Measurements from ENCODE around the gene LTO1. TPM values are rescaled to one million over a fixed set of nuclear protein-coding genes. Genes with fewer than 3 reads are reported as not detected.

The LTO1 gene
- total RNA-seq, 2 donors from 2014 or later, result 11.3 to 20.0 TPM

- TF ChIP-seq CTCF (IDR thresholded peaks at IDR 0.05), result no peak
- no peak within 1 kb of the TSS for H3K9ac ChIP-seq (ENCODE audit: low read depth in 2 of 2, low read length in 2 of 2)
- H3K4me1 ChIP-seq, result peaks cover 10% of the 10 kb centered on the region
- no peaks in the 10 kb centered on the region for H3K36me3 ChIP-seq
- H3K4me3 ChIP-seq, result no peak within 1 kb of the TSS
- peaks cover 43% of the 10 kb centered on the region for H3K27me3 ChIP-seq
- no peak within 1 kb of the TSS for H3K27ac ChIP-seq
- intact Hi-C loops (cut with DNase I), result loop anchor here (5.0 kb wide), 1 partner anchor 183 kb away; no protein-coding TSS in a partner anchor
- DNase-seq, result no peak
- H3K9me3 ChIP-seq, result no peaks in the 10 kb centered on the region
These were observed 28.8 kb upstream of the LTO1 start, which contains the start of gene FGF19 for GRCh38 chr11:69703768-69704507. Gene FGF19, minus strand, starts transcription at chr11:69704022. Its CDS starts 146 bp downstream, at chr11:69703876.

GRCh38 chr11:69703453-69703767 lies 28.3 kb upstream of the LTO1 start:
- H3K27me3 ChIP-seq, result peaks cover 43% of the 10 kb centered on the region
- no peaks in the 10 kb centered on the region for H3K9me3 ChIP-seq
- H3K36me3 ChIP-seq, result no peaks in the 10 kb centered on the region
- no peak overlapping the region for H3K9ac ChIP-seq (ENCODE audit: low read depth in 2 of 2, low read length in 2 of 2)
- no peak overlapping the region for H3K4me3 ChIP-seq
- no peak for TF ChIP-seq CTCF (IDR thresholded peaks at IDR 0.05)
- no peak for DNase-seq
- H3K4me1 ChIP-seq, result peaks cover 10% of the 10 kb centered on the region
- intact Hi-C loops (cut with DNase I), result loop anchor here (5.0 kb wide), 1 partner anchor 184 kb away; no protein-coding TSS in a partner anchor
- no peak overlapping the region for H3K27ac ChIP-seq

- H3K4me1 ChIP-seq, result peaks cover 10% of the 10 kb centered on the region
- DNase-seq, result no peak
These were observed 27.8 kb upstream of the LTO1 start for GRCh38 chr11:69702769-69703452.

GRCh38 chr11:69702239-69702691 lies 27.1 kb upstream of the LTO1 start:
- Histone ChIP-seq H3K4me1 (peaks cover 10% of the 10 kb centered on the region), H3K27me3 (peaks cover 43% of the 10 kb centered on the region), H3K9ac (ENCODE audit: low read depth in 2 of 2, low read length in 2 of 2) (no peak overlapping the region), H3K9me3 (no peaks in the 10 kb centered on the region), H3K36me3 (no peaks in the 10 kb centered on the region), H3K27ac (no peak overlapping the region), H3K4me3 (no peak overlapping the region)
- TF ChIP-seq CTCF (IDR thresholded peaks at IDR 0.05), result no peak
- intact Hi-C loops (cut with DNase I), result loop anchor here (5.0 kb wide), 1 partner anchor 185 kb away; no protein-coding TSS in a partner anchor
- no peak for DNase-seq

More at GRCh38 chr11:69702769-69703452, 27.8 kb upstream of the LTO1 start:
- Histone ChIP-seq H3K4me3 (no peak overlapping the region), H3K27me3 (peaks cover 43% of the 10 kb centered on the region), H3K27ac (no peak overlapping the region), H3K9me3 (no peaks in the 10 kb centered on the region), H3K9ac (ENCODE audit: low read depth in 2 of 2, low read length in 2 of 2) (no peak overlapping the region), H3K36me3 (no peaks in the 10 kb centered on the region)
- intact Hi-C loops (cut with DNase I), result loop anchor here (5.0 kb wide), 1 partner anchor 184 kb away; no protein-coding TSS in a partner anchor
- no peak for TF ChIP-seq CTCF (IDR thresholded peaks at IDR 0.05)

GRCh38 chr11:69700278-69701140 lies 25.4 kb upstream of the LTO1 start:
- H3K9ac ChIP-seq (ENCODE audit: low read depth in 2 of 2, low read length in 2 of 2), result no peak overlapping the region
- no peaks in the 10 kb centered on the region for H3K36me3 ChIP-seq
- intact Hi-C loops (cut with DNase I), result loop anchor here (5.0 kb wide), 1 partner anchor 187 kb away; no protein-coding TSS in a partner anchor
- H3K4me1 ChIP-seq, result peaks cover 10% of the 10 kb centered on the region
- H3K27me3 ChIP-seq, result peaks cover 43% of the 10 kb centered on the region
- TF ChIP-seq CTCF (IDR thresholded peaks at IDR 0.05), result no peak
- DNase-seq, result no peak
- H3K4me3 ChIP-seq, result no peak overlapping the region
- no peak overlapping the region for H3K27ac ChIP-seq
- no peaks in the 10 kb centered on the region for H3K9me3 ChIP-seq
